ENCODE measurements around the gene VPS45.

GRCh38 chr1:150161747-150162581, 94.4 kb downstream of the VPS45 start:
- TF ChIP-seq CTCF (IDR thresholded peaks at IDR 0.05; ENCODE audit: insufficient read depth, low read length, poor library complexity, severe bottlenecking), result peak; percentile 11
- no peak for TF ChIP-seq EZH2phosphoT487 (conservative IDR thresholded peaks at IDR 0.05; ENCODE audit: low read length)

Measured in SU-DHL-6 (cell line).